HG02678 (cell line): Measurements from ENCODE around the gene ME2.
A peak's percentile ranks its signal among the peaks of the same experiment; 100 is the strongest.
"Not testable (repeated sequence)": the region's sequence is repeated elsewhere in the genome, so short reads cannot be mapped to it uniquely, and the experiment has no call there.

Experiments used
- ATAC-seq: cut with Tn5 transposase; IDR thresholded peaks from one replicate; pipeline ENCODE4 v1.9.1; 2021; ENCODE audit warnings: mild to moderate bottlenecking, moderate library complexity; ENCODE audit not compliant: unreplicated experiment

The ME2 gene

DNA sequence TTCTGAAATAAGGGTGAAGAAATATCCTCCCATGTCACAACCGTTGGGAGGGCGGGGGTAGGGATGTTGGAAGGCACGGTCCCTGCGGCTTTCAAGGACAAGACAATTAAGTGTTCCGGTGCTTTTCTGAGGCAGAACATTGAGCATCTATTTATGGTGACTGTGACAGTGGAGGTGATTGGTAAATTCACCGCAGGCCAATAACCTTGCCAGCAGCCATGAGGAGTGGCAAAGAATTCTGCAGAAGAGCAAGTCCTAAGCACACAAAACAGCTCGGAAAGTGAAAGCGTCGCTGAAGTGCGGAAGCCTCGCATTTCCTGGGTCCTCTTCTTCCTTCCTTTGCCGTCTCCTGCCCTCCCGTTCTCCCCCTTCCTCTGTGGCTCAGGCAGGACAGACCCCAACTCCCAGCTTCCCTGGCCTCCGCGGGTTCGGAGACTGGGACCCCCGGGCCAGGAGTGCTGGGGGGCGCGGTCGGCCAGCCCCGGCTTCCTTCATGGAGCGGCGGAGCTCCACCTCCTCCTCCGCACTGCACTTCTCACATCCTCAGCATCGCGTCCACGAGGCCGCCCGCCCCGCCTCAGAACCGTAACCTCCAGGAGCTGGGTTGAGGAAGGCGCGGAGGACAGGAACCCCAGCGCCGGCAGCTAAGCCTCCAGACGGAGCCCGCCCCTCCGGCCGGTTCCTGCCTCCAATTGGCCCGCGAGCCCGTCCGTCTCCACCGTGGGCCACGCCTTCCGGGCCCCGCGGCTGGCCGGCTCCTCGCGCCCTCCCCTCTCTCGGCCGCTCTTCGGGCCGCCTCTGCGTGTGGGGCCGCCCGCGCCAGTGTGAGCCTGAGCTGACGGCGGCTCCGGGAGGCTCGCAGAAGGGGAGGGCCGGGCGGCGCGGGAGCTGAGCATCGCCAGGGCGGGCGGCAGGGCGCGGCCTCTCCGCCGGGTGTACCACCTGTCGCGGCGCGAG lies at the start of gene ME2:
Gene ME2, plus strand, starts transcription at position 774 of the 957 bp plus-strand sequence. CDS start 16,703 bp downstream, outside the sequence.
- peak; percentile 93 for ATAC-seq

DNA sequence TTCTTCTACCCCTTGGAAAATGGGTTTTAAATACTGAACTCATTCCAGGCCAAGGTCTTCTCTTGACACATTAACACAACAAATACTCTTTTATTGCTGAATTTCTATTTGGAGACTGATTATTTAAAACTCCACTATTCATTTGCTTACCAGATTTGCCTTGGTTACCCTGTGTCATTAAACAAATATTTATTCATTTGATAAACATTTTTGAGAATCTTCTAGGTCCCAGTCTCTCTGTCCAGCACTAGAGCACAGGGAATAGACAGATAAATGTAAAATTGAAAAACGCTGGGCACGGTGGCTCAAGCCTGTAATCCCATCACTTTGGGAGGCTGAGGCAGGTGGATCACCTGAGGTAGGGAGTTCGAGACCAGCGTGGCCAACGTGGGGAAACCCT lies 49.3 kb upstream of the ME2 start:
- no peak for ATAC-seq

DNA sequence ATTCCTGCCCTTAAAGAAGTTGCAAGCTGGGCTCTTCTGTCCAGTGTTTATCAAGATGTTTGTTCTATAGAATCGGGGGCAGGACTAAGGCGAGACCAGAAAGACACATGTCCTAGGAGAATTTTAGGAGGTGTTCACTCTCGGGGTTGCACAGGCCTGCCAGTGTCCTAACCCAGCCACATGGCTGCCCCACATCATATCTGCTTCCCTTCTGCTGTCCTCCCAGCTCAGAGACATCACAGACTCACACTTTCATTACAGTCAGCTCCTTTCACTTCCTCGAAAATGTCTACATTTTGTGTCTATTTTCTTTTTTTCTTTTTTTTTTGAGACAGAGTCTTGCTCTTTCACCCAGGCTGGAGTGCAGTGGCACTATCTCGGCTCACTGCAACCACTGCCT lies 48.4 kb upstream of the ME2 start:
- peak; percentile 71 for ATAC-seq

- no peak for ATAC-seq
These were observed 46.2 kb upstream of the ME2 start for GRCh38 chr18:50832754-50833153.

GRCh38 chr18:50833496-50833895 lies 45.4 kb upstream of the ME2 start:
- ATAC-seq = not testable (repeated sequence)

GRCh38 chr18:50836521-50836957 lies 42.4 kb upstream of the ME2 start:
- no peak for ATAC-seq

- ATAC-seq = no peak
These were observed 39.6 kb upstream of the ME2 start for GRCh38 chr18:50839341-50839740.

- ATAC-seq = no peak
These were observed 38.9 kb upstream of the ME2 start for GRCh38 chr18:50839996-50840395.

DNA sequence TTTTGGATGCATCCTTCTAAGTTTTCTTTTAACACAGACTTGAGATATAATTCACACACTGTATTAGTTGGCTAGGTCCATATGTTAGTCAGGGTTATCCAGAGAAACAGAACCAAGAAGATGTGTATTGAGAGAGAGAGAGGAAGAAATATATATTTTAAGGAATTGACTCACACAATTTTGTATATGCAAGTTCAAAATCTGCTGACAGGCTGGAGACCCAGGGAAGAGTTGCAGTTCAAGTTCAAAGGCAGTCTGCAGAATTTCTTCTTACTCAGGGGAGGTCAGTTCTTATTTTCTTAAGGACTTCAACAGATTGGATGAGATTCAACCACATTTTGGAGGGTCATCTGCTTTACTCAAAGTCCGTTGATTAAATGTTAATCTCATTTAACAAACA lies 36.1 kb upstream of the ME2 start:
- ATAC-seq = no peak

DNA sequence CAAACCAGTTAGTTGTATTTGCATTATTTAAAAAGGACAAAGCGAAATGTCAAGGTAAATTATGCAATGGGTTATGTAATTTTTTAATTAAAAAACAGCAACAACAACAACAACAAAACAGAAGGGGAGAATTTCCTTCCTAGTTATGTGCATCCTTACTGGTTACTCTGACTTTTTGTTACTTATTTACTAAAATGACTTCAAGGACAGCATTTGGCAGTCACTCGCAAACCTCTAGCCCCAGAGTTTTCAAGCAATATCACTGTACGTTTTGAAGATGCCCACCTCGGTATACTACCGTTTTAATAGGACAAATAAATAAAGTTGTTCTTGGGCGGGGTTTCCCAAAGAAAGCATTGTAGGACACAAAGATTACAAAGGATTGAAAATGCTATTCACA lies 34.4 kb upstream of the ME2 start:
- no peak for ATAC-seq

DNA sequence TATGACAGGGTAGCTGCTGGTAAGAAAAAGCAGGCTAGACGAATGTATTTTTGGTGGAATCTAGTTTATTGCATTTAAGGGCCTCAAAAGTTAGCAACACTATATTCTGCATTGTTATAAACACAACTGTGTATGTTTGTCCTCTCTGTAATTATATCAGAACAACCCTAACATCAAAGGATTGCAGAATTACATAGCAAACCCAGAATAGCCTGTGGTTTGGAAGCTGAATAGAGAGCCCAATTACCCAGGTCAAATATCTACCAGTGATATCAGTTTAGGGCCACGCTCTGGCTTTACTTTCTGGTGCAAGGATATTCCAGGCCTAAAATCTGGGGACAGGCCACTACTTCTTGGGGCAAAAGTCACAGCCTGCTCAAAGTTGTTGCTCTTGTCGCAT lies 34.0 kb upstream of the ME2 start:
- no peak for ATAC-seq

- ATAC-seq = no peak
These were observed 31.7 kb upstream of the ME2 start for GRCh38 chr18:50847192-50847591.

- no peak for ATAC-seq
These were observed 30.8 kb upstream of the ME2 start for GRCh38 chr18:50848061-50848551.

DNA sequence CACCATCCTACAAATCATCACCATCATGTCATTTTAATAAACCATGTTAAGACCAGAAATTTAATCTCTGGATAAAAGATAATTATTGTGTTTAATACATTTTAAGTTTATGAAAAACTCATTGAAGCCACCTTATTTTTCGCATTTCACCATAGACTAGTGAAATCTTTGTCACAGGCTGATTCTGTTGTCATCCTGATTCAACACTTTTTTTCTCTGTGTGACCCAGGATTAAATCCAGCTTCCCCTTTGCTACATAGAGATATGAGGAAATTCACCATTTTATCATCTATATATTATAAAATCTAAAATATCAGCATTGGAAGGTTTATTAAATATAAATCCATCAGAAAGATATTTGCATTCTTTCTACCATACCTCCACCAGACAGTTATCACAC lies 29.9 kb upstream of the ME2 start:
- no peak for ATAC-seq

DNA sequence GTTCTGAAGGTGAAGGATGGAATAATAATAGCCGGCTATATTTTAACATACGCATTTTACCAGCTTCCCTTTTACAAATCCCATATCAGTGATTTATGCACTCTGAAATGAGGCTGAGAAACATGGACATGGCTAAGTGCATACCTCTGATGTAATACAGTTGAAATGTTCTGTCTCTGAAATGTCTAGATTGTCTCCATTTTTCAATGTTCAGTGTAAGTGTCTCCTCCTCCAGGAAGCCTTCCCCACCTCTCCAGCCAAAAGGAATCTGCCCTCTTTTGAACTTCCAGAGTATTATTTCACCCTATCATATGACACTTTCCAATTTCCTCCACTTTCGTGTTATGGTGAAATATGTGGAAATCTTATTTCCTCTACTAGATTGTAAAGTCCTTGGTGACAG lies 29.5 kb upstream of the ME2 start:
- no peak for ATAC-seq

- no peak for ATAC-seq
These were observed 28.4 kb upstream of the ME2 start for GRCh38 chr18:50850307-50851065.

GRCh38 chr18:50853863-50854271 lies 25.1 kb upstream of the ME2 start:
- no peak for ATAC-seq

- ATAC-seq = no peak
These were observed 22.8 kb upstream of the ME2 start for GRCh38 chr18:50855976-50856757.

- ATAC-seq = not testable (repeated sequence)
These were observed 21.8 kb upstream of the ME2 start for GRCh38 chr18:50857166-50857565.

DNA sequence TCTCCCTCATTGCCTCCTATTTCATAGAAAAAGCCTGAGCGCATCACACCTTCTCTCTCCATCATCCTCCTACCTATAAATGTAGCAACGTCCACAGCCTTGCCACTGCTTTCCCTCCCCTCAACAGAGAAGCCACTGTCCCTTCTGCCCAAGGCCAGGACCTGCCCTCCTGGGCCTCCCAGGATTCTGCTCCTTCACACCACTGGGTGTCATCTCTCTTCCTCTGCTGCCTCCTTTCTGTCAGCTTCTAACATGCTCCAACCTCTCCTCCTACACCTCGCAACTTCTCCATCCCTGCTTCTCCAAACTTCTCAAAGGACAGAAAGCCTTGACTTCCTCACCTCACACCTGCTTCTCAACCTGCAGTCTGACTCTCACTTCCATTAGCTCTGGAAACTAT lies 21.2 kb upstream of the ME2 start:
- ATAC-seq = no peak
